Gastroesophageal sphincter (tissue), 3 donors: ENCODE data around the gene TEKTIP1.

ENCODE experiments used
- CTCF ChIP-seq, 4 experiments: fragments of 200-600 bp in 2 of 4; fragments of 450-650 bp in 2 of 4; sonication (generic) in 1 of 4; IDR thresholded peaks; one replicate each; pipeline ENCODE4 v1.5.1; 2017 to 2019; ENCODE audit warnings: antibody characterized with exemption in 4 of 4, mild to moderate bottlenecking in 2 of 4, moderate library complexity in 2 of 4
- POLR2A ChIP-seq, 2 donors: fragments of 450-650 bp; IDR thresholded peaks; one replicate each; pipeline ENCODE4 v1.6.1; 2017; ENCODE audit warnings: antibody characterized with exemption in 2 of 2, mild to moderate bottlenecking in 2 of 2, moderate library complexity in 1 of 2

GRCh38 chr19:3534375-3535234 lies 4.4 kb upstream of the TEKTIP1 start:
- TF ChIP-seq CTCF (IDR thresholded peaks at IDR 0.05) (no peak), POLR2A (IDR thresholded peaks at IDR 0.05) (no peak)
